NCI-H748 (cell line): Measurements from ENCODE around the gene OR2W1.
A peak's percentile ranks its signal among the peaks of the same experiment; 100 is the strongest.

ENCODE experiments used
- DNase-seq: peaks from one replicate; lab custom pipeline; 2025; ENCODE audit not compliant: unreplicated experiment; lab: John Stamatoyannopoulos, UW

Gene OR2W1

DNA sequence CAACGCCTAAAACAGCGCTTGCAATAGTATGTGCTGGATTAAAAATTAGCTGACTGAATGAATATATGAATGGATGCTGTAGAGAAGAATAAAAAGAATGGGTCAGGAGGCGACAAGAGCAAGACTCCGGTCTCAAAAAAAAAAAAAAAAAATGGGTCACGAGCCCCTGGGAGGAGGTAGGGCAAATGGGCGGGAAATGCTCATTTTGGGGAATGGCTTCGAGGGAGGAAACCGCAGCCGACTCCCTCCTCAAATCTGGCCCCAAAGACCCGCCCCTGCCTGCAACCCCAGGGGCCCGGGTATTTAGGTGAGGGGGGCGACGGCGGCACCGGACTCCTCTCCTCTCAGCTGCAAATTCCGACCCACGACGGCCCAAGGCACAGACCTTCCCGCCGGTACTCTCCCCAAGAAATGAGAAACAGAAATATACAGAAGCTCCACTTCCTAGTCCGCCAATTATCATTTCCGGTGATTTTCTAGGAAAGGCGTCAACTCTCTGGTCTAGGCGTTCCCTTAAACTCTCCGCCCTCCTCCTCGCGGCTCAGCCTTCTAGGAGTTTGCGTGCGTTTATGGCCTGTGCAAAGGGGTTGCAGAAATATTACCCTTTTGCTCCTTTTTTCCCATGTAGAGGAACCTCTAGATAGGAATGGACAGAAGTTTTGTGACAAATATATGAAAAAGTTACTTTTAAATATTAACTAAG lies 39.6 kb downstream of the OR2W1 start, which contains the start of gene ZNF311:
TSS of gene ZNF311 (minus strand) at position 133 of the 703 bp plus-strand sequence. CDS start 1,361 bp downstream, outside the sequence.
- peak; percentile 96 for DNase-seq

DNA sequence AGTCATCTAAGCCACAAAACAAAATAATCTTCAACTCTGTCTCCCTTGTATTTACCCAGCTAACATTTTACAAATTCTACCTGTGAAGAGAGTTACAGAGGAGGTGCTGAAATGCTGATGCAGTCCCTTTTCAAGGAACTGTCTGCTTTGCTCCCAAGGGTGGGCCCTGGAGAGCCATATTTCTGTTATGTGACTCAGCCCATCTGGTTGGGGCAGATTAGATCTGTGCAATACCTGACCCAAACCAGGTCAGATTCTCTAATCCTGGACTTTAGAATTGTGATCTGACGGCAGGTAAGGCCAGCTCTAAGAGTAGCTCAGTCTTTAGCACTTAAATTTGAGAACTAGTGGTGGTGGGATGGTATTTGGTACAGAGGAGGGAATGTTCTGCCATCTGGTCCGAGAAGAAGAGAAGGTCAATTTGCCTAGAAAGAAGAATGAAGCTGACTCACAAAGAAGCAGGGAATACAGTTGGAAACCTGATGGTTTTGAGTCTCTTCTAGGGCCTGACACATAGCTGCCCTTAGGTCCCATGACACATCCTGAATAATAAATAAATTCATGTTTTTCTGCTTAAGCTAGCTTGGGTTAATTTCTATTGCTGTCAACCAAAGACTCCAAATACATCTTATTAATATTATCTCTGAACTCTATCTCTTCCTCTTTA lies 48.0 kb downstream of the OR2W1 start:
- DNase-seq = no peak

DNA sequence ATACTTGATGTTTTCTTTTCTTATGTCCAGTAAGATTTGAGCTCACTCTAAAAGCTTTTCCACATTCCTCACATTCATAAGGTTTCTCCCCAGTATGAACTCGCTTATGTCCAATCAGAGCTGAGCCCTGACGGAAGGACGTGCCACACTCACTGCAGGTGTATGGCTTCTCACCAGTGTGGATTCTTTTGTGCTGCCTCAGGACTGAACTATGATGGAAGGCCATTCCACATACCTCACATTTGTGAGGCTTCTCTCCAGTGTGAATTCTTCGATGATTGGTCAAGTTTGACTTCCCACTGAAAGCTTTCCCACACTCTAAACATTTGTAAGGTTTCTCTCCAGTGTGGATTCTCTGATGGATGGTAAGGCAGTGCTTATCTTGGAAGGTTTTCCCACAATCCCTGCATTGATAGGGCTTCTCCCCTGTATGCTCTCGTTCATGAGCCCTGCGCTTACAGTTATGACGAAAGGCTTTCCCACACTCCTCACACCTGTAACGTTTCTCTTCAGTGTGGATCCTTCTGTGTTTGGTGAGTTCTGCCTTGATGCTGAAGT lies 49.8 kb downstream of the OR2W1 start:
- DNase-seq = no peak
